HG03159 (cell line): ENCODE results near the gene ACTL9.

Experiments used
- ATAC-seq: cut with Tn5 transposase; IDR thresholded peaks from one replicate; pipeline ENCODE4 v1.9.1; 2021; ENCODE audit warnings: mild to moderate bottlenecking, moderate library complexity; ENCODE audit not compliant: unreplicated experiment

Gene ACTL9

DNA sequence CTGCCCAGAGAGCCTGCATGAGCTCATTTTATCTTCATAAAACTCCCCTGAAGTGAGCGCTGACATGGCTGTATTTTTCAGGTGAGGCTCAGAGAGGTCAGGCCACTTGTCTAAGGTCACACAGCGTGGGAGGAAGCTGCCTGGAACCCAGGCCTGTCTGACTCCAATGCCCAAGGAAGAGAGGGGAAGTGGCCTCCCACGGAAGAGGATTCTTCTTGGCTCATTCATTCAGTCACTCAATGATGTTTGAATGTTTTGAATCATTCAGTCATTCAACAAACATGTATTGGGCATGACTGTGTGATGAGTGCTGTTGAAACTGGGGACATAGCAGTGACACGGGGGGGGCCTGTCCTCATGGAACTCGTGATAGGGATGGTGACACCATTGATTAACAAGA is 12.0 kb downstream of the ACTL9 start:
- ATAC-seq: no peak

DNA sequence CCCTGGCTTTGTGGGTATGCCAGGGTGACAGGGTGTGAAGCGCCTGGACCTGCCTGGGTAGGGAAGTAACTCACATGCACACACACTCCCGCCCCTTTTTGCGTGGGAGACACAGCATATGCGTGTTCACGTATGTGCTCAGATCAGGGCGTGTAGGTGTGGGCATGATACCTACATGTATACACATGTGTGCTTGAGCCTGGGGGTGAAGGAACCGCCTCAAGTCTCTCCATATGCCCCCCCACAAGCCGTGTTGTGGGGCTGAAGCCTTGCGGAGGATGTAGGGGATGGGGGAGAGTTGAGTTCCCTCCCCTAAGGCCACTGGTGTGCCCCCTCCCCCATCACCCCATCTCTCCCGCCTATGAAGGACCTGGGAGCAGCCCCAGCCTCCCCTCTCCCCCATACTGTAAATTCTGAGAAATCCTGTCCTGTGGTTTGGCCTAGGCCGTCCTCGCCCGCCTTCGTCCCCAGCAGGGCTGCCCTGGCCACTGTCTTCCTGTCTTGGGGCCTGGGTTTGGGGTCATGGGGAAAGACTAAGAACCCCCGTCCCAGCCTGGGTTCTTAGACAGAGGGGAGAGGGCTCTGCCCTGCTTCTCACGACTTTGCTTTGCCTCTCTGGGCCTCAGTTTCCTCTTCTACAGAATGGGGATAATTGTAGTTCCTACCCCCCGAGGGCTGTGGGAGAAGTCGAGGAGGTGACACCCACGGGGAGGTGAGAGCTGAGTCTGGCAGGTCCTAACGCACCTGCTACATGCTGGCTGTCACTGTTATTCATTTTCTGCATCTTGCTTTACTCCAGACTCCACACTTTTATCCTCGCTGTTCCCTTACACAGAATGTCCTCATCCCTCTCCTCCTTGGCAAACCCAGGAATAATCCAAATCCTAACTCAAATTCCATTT is 14.3 kb downstream of the ACTL9 start:
- no peak for ATAC-seq

DNA sequence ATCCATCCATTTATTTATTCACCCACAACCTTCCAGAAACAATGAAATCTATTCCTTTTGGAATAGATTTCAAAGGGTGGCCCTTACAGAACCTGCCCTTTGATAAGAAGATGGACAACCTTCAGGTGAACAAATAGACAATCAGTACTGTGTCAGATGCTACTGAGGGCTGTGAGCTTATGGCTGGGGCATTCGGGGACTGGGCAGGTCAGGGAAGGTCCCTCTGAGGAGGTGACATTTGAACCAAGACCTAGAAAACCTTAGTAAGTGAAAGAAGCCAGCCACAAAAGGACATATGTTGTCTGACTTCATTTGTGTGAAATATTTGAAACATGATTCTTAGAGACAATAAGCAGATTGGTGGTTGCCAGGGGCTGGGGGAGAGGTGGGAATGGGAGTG is 15.7 kb downstream of the ACTL9 start:
- ATAC-seq: no peak

DNA sequence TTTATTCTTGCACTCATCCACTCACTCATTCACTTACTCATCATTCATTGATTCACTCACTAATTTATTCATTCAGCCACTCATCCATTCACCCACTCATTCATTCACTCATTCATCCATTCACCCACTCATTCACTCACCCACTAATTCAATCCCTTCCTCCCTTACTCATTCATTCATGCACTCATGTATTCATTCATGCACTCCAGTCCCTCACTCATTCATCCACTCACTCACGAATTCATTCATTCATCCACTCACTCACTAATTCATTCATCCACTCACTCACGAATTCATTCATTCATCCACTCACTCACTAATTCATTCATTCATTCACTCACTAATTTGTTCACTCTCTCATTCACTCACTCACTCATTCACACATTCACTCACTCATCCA is 16.1 kb downstream of the ACTL9 start:
- ATAC-seq: no peak

DNA sequence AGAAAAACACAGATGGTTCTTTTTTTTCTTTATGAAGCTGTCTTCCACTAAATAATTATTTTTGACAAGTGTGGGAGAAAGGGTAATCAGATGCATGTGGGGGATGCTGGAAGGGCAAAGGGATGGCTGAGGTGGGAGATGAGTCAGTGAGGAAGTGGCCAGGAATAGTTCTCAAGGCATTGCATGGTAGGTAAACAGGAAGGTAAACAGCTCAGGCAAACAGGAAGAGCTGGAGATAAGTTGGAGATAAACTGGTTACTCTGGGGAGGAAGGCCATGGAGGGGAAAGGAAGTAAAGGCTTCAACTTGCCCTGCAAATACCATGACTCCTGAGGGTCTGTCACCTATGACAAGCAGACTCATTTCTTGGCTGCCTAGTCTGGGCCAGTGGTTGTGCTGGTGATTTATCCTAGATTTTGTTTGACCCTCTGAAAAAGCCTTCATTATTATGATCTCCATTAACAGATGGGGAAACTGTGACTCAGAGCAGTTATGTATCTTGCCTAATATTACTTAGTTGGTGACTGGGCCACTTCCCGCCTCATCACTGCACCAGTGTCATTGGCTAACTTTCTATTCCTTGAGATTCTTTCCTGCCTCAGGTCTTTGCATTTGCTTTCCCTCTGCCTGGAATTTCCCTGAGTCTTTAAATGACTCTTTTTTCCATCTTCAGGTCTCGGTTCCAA is 17.1 kb downstream of the ACTL9 start:
- no peak for ATAC-seq

DNA sequence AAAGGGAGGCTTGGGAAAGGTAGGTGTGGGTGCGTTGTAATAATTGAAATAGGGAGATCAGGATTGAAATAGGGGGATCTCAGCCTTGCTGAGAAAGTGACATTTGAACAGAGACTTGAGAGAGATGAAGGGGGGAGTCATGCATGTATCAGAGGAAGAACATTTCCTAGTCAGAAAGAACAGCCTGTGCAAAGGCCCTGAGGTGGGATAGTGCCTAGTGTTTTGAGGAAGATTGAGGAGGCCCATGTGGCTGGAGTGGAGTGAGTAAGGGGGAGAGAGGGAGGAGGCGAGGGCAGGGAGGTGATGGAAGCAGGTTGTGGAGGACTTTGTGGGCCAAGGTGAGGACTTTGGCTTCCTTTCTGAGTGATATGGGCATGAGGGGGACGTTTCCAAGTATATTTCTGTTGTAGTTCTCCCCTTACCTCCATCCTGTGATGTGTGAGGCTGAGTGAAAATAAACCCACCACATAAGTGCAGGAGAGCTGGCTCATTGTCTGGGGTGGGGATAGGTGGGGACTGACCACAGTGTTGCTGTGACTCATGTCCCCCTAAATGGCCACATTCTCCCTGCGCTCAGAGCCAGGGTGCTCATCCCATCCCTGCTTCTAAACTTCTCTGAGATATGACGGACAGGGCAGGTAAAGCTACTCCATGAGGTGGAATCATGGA is 17.8 kb downstream of the ACTL9 start:
- no peak for ATAC-seq

DNA sequence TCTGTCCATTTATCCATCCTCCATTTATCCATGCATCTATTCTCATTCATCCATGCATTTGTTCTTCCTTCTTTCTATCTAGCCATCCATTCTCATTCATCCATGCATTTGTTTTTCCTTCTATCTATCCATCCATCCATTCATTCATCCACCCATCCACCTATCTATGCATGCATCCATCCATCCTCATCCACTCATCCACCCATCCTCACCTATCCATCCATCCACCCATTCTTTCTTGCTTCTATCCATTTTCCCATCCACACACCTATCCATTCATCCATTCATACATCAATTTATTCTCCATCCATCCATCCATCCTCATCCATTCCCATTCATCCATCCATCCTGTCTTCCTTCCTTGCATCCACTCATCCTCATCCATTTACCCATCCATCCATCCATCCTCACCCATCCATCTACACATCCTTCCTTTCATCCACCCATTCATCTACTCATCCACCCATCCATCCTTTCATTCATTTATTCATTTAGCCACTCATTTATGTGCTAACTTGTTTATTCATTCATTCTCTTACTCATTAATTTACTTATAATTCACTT is 20.3 kb downstream of the ACTL9 start:
- no peak for ATAC-seq

DNA sequence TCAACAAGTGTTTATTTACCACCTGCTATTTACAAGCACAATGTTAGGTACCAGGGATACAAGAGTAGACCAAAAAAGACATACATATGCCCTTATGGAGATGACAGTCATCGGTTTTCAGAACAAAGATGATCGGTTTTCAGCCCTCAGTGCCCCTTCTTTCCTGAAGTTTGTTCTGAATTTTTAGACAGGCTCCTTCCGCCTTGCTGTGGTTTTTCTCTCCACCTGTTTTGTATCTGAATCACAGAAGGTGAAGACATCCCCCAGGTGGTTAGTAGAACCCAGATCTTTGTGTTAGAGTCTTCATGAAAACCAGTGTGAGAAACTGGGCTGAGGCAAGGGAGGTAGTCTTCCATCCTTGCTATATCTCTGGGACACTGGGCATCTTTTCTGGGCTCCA is 23.5 kb downstream of the ACTL9 start:
- no peak for ATAC-seq

DNA sequence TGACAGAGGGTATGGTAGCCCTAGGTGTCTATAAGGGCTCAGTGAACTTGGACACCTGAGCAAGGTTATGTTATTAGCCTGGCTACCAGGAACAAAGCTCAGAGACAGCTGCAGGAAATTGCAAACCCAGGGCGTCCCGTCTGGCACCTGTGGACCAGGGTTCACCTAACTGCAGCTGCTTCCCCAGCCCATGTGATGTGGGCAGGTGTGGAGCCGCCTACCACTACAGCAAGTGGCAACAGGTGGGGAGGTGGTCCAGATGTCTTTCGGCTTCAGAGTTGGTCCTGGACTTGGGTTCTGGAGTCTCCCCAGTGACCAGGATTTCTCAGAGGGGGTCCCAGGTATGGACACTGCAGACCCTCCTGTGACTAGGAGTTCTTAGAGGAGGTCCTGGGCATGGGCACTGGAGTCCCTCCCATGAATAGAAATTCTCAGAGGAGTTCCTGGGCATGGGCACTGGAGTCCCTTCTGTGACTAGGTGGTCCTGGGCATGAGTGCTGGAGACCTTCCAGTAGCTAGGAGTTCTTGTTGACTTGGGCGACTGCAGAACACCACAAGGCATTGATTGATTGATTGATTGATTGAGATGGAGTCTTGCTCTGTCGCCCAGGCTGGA is 25.2 kb downstream of the ACTL9 start:
- no peak for ATAC-seq

DNA sequence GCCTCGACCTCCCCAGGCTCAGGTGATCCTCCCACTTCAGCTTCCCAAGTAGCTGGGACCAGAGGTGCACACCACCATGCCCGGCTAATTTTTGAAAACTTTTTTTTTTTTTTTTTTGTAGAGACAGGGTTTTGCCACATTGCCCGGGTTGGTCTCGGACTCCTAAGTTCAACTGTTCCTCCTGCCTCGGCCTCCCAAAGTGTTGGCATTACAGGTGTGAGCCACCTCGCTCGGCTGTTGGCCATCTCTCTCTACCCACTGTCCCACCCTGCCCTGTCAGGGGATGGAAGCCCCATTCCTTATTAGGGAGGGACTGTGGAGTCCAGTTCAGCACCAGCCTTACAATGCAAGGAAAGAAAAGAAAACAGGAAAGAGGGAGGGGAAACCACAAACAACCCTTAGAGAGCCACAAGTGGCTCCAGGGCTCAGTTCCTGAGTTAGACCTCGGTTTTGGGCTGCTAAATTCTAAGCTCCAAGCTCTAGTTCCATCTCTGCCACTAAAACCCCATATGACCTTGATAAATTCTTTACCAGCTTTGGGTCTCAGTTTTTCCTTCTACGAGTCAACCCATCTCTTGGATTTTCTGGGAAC is 31.7 kb downstream of the ACTL9 start:
- ATAC-seq: no peak

DNA sequence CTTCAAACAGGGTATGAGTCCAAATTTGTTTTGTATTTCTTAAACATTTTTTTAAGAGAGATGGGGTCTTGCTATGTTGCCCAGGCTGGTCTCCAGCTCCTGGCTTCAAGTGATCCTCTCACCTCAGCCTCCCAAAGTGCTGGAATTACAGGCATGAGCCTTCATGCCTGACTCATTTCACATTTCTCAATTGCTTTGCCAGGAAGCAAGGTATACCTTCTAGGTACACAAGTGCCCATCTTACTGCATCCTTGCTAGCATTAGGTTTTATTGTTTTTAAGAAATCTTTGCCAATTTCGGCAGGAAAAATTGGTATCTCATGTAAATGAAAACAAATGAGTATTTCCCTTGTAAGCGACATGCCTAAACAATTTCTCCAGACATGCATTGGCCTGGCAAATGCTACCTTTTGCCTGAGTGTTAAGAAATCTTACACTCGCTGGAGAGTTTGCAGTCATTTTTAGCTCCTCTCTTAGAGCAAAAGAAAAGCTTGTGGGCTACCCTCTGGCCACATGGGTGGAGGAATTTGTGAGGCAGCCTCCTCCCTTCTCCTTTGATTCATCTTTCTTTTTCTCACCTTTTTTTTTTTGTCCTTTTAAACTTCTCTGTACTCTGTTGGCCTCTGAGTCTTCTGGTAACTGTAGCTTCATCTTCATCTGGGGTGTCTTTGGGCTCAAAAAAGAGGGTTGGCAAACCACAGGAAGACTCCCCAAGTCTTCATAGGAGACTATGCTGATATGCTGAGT is 33.0 kb downstream of the ACTL9 start:
- ATAC-seq: no peak

DNA sequence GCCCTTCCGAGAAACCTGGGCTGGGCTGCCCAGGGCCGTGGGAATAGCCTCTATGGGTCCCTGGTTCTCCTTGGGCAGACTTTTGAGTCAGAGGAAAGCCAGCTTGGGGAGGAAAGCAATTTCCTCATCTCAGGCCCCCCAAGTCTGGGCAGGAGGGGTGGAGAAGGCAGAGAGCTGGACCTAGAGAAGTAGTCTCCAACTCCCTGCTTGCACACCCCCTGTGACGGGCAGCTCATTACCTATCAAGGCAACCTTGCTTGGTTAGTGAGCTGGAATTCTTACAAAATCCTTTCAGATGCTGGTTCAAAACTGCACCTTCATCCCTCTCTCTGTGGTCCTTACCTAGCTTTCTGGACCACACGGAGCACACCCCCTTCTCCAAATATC is 33.9 kb downstream of the ACTL9 start:
- ATAC-seq: no peak

DNA sequence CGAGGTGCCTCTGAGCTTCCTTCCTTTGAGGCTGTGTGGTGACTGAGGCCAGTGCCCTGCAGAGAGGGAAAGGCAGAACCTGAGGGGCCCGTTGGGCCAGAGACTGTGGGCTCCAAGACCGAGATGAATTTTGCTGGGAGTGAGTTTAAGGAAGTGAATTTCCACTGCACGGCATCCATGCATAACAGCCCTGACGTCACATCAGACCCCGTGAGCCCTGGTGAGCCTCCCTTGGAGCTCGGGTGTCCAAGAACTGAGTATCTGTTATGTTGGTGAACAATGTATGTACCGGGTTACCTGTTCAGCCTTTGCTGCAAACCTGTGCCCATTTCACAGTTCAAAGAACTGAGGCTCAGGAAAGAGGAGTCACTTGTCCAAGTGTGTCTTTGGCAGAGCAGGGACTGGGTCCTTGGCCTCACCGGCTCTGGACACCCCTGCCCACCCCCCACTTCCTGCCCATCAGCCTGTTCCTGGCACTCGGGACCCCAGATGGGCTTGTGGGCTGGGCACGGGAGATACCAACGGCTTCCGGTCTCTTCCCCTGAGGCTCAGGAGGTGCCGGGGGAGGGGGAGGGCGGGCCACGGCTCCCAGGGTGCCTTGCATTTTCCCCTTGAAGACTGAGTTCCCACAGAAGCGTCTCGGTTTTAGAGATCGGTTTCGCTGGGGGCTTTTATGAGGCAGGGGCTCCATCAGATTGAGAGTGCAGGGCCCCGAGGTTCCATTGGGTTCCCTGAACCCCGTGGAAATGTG is 34.5 kb downstream of the ACTL9 start:
- ATAC-seq: no peak

DNA sequence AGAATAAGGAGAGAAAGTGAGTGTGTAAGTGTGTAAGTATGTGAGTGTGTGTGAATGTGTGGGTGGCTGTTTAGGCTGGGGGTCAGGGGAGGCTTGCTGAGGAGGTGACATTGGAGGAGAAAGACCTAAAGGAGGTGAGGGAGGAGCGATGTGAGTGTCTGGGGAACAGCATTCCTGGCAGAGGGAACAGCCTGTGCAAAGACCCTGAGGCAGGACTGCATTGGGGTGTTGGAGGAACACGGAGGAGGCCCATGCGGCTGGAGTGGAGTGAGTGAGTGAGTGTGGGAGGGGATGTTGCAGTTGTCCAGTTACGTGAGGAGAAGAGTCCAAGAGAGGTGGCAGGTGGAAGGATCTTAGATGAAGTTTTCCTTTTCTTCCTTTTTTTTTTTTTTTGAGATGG is 36.3 kb downstream of the ACTL9 start:
- no peak for ATAC-seq

DNA sequence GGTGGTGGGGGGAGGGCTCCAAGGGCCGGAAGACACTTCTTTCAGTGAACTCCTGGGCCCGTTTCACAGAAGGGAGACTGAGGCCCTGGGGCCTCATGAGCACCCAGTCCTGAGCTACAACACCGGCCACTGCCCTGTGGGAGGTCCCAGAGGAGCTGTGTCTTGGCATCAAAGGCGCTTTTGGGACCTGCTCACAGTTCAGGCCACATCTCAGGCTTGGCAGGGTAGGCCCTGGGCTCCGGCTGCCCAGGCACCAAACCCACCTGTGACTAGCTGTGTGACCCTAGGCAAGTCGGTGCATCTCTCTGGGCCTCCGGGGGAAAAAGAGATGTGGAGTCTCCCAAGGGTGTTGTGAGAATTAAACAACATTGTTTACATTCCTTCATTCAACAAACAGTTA is 38.7 kb downstream of the ACTL9 start:
- ATAC-seq: no peak

DNA sequence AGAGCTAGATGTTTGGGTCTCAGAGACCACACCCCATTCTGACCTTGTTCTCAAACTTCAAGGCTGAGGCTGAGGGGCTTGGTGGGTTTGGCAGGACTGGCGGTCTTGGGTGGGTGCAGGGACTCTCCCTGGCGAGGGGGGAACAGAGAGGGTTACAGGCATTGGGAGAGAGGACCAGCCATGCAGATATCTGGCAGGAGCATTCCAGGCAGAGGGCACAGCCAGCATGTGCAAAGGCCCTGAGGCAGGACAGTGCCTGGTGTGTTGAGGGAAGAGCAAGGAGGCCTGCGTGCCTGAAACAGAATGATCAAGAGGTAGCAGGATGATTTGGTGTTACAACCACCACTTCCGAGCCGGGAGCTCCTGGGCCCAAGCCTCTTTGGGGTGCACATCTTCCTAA is 40.7 kb downstream of the ACTL9 start:
- no peak for ATAC-seq

DNA sequence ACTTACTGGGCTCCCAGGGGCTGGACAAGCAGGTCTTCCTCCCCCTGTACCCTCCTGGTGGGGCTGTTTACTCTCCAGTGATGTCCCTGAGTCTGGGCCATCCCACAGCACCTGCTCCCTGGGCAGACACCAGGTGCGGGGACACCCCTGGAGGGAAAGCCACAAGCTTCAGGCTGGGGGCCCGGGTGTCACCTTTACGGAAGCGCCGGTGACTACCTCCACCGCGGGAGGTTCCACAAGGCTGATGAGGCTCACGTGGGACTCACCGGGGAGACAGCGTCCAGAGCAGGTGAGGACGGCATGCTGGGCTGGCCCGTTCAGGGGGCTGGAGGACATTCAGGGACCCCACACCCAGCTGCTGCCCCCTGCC is 43.3 kb downstream of the ACTL9 start:
- no peak for ATAC-seq

DNA sequence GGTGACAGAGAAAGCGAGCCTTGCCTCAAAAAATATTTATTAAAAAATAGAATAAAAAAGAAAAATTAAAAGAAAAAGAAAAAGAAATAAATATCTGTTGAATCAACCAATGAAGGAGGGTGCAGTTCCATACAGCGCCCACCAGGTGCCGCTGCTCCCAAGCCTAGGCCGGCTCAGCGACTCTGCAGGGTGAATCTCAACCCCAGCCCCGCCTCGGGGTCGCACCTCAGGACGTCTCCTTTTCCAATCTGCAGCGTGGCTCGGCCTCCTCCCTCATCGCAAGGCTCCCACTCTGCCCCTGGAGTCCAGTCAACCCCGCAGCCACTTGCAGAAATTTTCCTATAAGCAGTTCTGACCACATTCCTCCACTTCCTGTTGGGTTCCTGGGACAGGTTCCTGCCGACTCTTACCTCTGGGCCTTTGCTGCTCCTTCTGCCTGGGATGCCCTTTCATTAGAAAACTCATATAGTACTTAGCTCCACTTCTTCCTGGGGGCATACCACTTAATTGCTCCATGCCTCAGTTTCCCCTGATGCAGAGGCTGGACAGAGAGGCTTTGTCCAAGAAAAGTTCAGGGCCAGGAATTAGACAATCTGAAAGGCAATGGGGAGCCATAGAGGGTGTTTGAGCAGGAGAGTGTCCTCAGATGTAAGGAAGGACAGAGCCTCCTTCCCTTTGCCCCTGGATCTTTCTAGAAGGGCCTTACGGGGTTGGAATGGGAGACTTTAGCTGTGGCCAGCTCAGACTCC is 43.8 kb downstream of the ACTL9 start:
- ATAC-seq: no peak

DNA sequence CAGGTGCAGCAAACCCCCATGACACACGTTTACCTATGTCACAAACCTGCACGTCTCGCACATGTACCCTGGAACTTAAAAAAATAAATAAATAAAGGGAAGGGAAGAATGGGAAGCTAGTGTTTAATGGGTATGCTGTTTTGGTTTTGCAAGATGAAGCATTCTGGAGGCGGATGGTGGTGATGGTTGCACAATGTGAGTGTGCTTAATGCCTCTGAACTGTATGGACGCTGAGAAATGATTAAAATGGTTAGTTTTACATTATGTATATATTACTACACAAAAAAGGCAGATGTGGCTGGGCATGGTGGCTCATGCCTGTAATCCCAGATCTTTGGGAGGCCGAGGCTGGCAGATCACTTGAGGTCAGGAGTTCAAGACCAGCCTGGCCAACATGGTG is 50.4 kb downstream of the ACTL9 start:
- no peak for ATAC-seq
